ENCODE results near the gene BCR.
A peak's percentile ranks its signal among the peaks of the same experiment; 100 is the strongest.

The BCR gene

DNA sequence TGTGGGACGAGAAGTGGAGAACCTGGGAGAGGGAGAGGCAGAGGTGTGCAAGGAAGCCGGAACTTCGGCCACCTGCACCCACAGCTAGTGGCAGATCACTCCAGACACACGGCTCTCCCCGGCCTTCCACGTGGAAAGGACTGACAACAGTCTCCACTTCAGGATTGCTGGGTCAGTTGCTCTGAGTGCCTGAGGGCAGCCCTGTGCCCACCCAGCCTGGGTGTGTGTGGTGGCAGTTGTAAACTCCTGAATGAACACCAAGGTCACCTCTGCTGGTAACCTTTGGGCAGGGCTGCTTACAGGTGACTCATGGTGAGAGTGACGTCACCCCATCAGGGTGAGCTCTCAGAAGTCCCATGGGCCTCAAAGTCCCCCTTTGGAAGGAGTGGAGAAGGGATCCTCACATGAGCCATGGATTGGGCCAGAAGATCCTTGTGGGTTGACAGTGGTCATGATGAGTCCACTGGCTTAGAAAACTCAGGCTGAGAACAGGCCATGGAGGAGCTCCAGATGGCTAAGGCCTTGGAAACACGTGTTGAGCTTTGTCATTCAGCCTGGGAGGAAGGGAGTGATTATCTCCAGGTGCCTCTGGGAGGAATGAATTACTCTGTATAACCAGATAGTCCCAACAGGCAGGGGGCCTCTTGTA is 71.3 kb downstream of the BCR start:
- ATAC-seq (replicated peaks) = no peak

DNA sequence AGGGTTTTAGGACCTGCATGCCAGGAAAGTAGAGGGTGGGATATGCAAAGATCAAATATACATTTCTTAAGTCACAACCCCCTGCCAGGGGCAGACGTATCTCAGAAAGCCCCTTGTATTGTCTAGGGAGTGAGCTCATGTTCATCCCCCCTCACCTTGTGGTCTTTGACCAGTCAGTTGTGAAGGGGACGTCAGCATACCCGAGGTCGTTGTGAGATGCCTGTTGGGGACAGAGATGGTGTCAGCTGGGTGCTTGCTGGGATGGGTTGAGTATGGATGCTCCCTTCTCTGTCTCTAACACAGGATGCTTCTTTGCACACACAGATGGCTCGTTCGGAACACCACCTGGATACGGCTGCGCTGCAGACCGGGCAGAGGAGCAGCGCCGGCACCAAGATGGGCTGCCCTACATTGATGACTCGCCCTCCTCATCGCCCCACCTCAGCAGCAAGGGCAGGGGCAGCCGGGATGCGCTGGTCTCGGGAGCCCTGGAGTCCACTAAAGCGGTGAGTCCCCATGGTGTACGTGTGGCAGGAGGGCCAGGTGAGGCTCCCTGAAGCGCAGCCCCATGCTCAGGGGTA is 73.3 kb downstream of the BCR start:
- Mint-ChIP-seq H3K9me3 (no peaks in the 10 kb centered on the region), H3K4me3 (no peak overlapping the region), H3K27me3 (no peaks in the 10 kb centered on the region), H3K27ac (peak overlapping the region; percentile 62 to 74), H3K4me1 (ENCODE audit: low read depth in 2 of 2) (peaks cover 29 to 34% of the 10 kb centered on the region in 2 donors), H3K36me3 (ENCODE audit: insufficient read depth) (peaks cover 16% of the 10 kb centered on the region)
- DNase-seq (no peak), ATAC-seq (replicated peaks) (no peak)

More for the DNA sequence above, 71.3 kb downstream of the BCR start:
- Mint-ChIP-seq H3K4me3 (no peak overlapping the region), H3K9me3 (no peaks in the 10 kb centered on the region), H3K4me1 (ENCODE audit: low read depth in 2 of 2) (peaks cover 36% of the 10 kb centered on the region in 2 donors), H3K27ac (peak overlapping the region; percentile 29 to 74), H3K36me3 (ENCODE audit: insufficient read depth) (peaks cover 19% of the 10 kb centered on the region), H3K27me3 (no peaks in the 10 kb centered on the region)
- DNase-seq = no peak

- Mint-ChIP-seq H3K27ac (peak overlapping the region; percentile 79 to 81), H3K9me3 (no peaks in the 10 kb centered on the region), H3K4me3 (no peak overlapping the region), H3K4me1 (ENCODE audit: low read depth in 2 of 2) (peaks cover 15% of the 10 kb centered on the region in 2 donors), H3K27me3 (no peaks in the 10 kb centered on the region), H3K36me3 (ENCODE audit: insufficient read depth) (peaks cover 19% of the 10 kb centered on the region)
- DNase-seq (no peak), ATAC-seq (replicated peaks) (no peak)
Observed at GRCh38 chr22:23255506-23256170, 75.3 kb downstream of the BCR start.

DNA sequence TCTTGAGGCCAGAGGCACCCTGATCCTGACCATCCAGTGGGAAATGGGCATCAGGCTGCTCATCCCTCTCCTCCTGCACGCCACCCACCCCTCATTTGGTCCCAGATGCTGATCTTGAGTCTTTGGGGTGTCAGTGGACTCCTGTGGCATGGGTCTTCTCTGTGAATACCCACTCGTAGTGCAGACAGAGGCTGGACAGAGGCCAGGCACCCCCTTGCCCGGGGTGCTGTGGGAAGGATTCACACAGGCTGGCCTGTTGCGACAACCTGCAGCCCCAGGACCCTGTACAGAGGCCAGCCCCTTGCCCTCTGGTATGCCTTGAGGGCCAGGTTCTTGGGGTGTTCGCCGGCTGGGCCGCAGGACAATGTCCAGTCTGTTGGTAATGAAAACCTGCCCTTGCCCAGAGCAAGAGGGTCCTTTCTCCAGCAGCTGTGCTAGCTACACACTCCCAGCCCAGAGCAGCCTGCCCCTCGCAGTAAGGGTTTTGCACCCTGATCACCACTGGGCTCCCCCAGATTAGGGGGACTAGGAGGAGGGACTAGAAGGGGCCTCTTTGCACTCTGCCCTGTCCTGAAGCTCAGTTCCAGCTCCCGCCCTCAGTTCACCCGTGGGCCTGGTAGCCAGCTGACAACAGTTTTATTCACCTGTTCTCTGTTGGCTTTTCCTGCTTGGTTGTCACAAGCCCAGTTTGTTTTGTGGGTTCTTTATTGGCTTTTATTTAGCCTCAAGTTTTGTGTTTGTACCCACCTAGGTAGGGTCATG is 76.0 kb downstream of the BCR start:
- DNase-seq = no peak
- H3K27me3 Mint-ChIP-seq = no peaks in the 10 kb centered on the region
- no peaks in the 10 kb centered on the region for H3K9me3 Mint-ChIP-seq
- peaks cover 14% of the 10 kb centered on the region in 2 donors for H3K4me1 Mint-ChIP-seq (ENCODE audit: low read depth in 2 of 2)
- ATAC-seq (replicated peaks) = no peak
- peaks cover 24% of the 10 kb centered on the region for H3K36me3 Mint-ChIP-seq (ENCODE audit: insufficient read depth)
- peak overlapping the region; percentile 72 to 81 for H3K27ac Mint-ChIP-seq
- H3K4me3 Mint-ChIP-seq = no peak overlapping the region

DNA sequence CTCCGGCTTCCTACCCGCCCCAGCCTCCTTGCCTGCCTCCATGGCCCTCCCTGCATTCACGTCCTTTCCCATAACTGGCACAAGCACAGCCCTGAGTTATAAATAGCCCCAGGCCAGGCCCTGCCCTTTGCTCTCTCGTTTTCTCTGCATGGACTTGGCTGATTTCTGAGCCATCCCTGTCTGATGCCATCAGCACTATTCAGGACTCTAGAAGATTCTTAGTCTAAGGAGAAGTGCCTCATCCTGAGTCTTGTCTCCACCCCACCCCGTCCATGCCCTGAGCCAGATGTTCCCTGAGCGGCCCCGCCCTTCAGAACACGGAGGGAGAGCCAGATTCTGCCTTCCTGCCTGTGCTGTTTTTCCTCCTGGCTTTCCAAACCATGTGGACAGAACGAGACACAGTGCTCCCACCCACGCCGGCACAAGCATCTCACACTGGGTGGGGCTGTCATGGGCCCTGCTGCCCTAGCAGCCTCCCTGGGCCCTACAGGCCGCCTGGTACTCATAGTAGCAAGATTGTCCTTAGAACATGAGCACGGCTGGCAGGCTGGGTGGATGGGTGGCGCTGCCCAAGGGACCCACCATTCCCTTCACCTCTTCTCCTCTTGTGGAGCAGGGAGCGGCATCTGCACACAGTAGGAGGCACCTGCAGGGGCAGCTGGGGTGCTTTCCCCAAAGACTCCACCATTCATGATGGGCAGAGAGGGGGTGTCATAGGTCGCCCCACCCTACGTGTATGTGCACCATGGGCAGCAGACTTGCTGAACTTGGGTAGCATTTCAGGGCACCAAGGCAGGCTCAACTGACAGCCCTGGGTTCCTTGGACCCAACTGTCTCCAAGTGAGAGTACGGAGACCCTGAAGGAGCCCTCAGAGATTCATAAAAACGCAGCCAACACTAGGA is 76.9 kb downstream of the BCR start:
- DNase-seq (no peak), ATAC-seq (replicated peaks) (no peak)
- Mint-ChIP-seq H3K4me3 (peak overlapping the region in 1 of 2 donors; percentile 4), H3K9me3 (no peaks in the 10 kb centered on the region), H3K27me3 (no peaks in the 10 kb centered on the region), H3K27ac (peak overlapping the region; percentile 15 to 72), H3K36me3 (ENCODE audit: insufficient read depth) (peaks cover 25% of the 10 kb centered on the region), H3K4me1 (ENCODE audit: low read depth in 2 of 2) (peaks cover 14% of the 10 kb centered on the region in 2 donors)

GRCh38 chr22:23257889-23258825 is 77.8 kb downstream of the BCR start:
- H3K4me1 Mint-ChIP-seq (ENCODE audit: low read depth in 2 of 2) = peaks cover 14% of the 10 kb centered on the region in 2 donors
- no peak overlapping the region for H3K4me3 Mint-ChIP-seq
- no peaks in the 10 kb centered on the region for H3K27me3 Mint-ChIP-seq
- H3K27ac Mint-ChIP-seq = peak overlapping the region; percentile 15 to 72
- H3K9me3 Mint-ChIP-seq = no peaks in the 10 kb centered on the region
- DNase-seq (no peak), ATAC-seq (replicated peaks) (no peak)
- H3K36me3 Mint-ChIP-seq (ENCODE audit: insufficient read depth) = peaks cover 23% of the 10 kb centered on the region

GRCh38 chr22:23258826-23259170 is 78.5 kb downstream of the BCR start:
- no peaks in the 10 kb centered on the region for H3K27me3 Mint-ChIP-seq
- H3K4me3 Mint-ChIP-seq = no peak overlapping the region
- H3K36me3 Mint-ChIP-seq (ENCODE audit: insufficient read depth) = peaks cover 27% of the 10 kb centered on the region
- H3K9me3 Mint-ChIP-seq = no peaks in the 10 kb centered on the region
- H3K27ac Mint-ChIP-seq = peak overlapping the region in 1 of 2 donors; percentile 62
- peaks cover 17 to 19% of the 10 kb centered on the region in 2 donors for H3K4me1 Mint-ChIP-seq (ENCODE audit: low read depth in 2 of 2)
- no peak for ATAC-seq (replicated peaks)
- no peak for DNase-seq

- peaks cover 19 to 21% of the 10 kb centered on the region in 2 donors for H3K4me1 Mint-ChIP-seq (ENCODE audit: low read depth in 2 of 2)
- H3K36me3 Mint-ChIP-seq (ENCODE audit: insufficient read depth) = peaks cover 36% of the 10 kb centered on the region
- H3K4me3 Mint-ChIP-seq = no peak overlapping the region
- DNase-seq = no peak
- no peaks in the 10 kb centered on the region for H3K9me3 Mint-ChIP-seq
- no peak for ATAC-seq (replicated peaks)
- peak overlapping the region in 1 of 2 donors; percentile 38 for H3K27ac Mint-ChIP-seq
- no peaks in the 10 kb centered on the region for H3K27me3 Mint-ChIP-seq
Observed at GRCh38 chr22:23259916-23260644, 79.8 kb downstream of the BCR start.

- Mint-ChIP-seq H3K36me3 (ENCODE audit: insufficient read depth) (peaks cover 39% of the 10 kb centered on the region), H3K4me1 (ENCODE audit: low read depth in 2 of 2) (peaks cover 16 to 21% of the 10 kb centered on the region in 2 donors), H3K4me3 (no peak overlapping the region), H3K27me3 (no peaks in the 10 kb centered on the region), H3K9me3 (no peaks in the 10 kb centered on the region), H3K27ac (peak overlapping the region in 1 of 2 donors; percentile 38)
- ATAC-seq (replicated peaks) (no peak), DNase-seq (no peak)
Observed at GRCh38 chr22:23260645-23261581, 80.6 kb downstream of the BCR start.

GRCh38 chr22:23261900-23262450 is 81.7 kb downstream of the BCR start:
- peaks cover 42% of the 10 kb centered on the region for H3K36me3 Mint-ChIP-seq (ENCODE audit: insufficient read depth)
- H3K27ac Mint-ChIP-seq = peak overlapping the region in 1 of 2 donors; percentile 54

More at GRCh38 chr22:23261900-23262450, 81.7 kb downstream of the BCR start:
- Mint-ChIP-seq H3K9me3 (no peaks in the 10 kb centered on the region), H3K4me1 (ENCODE audit: low read depth in 2 of 2) (peaks cover 14 to 16% of the 10 kb centered on the region in 2 donors), H3K4me3 (no peak overlapping the region), H3K27me3 (no peaks in the 10 kb centered on the region)
- ATAC-seq (replicated peaks) (no peak), DNase-seq (no peak)
